C1 segment of cervical spinal cord (tissue), 14 donors: ENCODE measurements around the gene TAS2R42.

Source experiments
- DNase-seq, 14 donors: peaks; one replicate each; lab custom pipeline; 2025; lab: John Stamatoyannopoulos, UW

The TAS2R42 gene

GRCh38 chr12:11144297-11144696 is 42.4 kb downstream of the TAS2R42 start:
- DNase-seq = no peak

- no peak for DNase-seq
Observed at GRCh38 chr12:11143352-11143751, 43.4 kb downstream of the TAS2R42 start.

GRCh38 chr12:11136075-11136474 is 50.7 kb downstream of the TAS2R42 start:
- no peak for DNase-seq
